ENCODE results near the gene CAMTA1. TPM values are rescaled to one million over a fixed set of nuclear protein-coding genes. Genes with fewer than 3 reads are reported as not detected.

Gene CAMTA1
- total RNA-seq, 1 experiment from 2014 or later, result 60.0 TPM

GRCh38 chr1:7236844-7237515 is 451.7 kb downstream of the CAMTA1 start:
- ChIA-PET POLR2A (no interaction called here), CTCF (no interaction called here)
- Histone ChIP-seq H3K4me3 (ENCODE audit: low read depth, low read length) (no peak overlapping the region), H3K36me3 (ENCODE audit: control insufficient read depth, insufficient read depth, low read length) (no peaks in the 10 kb centered on the region), H3K27me3 (replicated peaks; ENCODE audit: control insufficient read depth, insufficient read depth, low read length) (no peaks in the 10 kb centered on the region), H3K4me1 (no peaks in the 10 kb centered on the region), H3K9me3 (no peaks in the 10 kb centered on the region)
- no peak for TF ChIP-seq CTCF (IDR thresholded peaks at IDR 0.05; ENCODE audit: insufficient read depth in 1 of 2, low read depth in 1 of 2, low read length in 1 of 2, severe bottlenecking in 1 of 2, unreplicated experiment in 1 of 2)
- H3K9me3 Mint-ChIP-seq (ENCODE audit: unreplicated experiment), result no peaks in the 10 kb centered on the region
- no peak for DNase-seq
- H3K27ac Mint-ChIP-seq (ENCODE audit: unreplicated experiment), result no peak overlapping the region
- intact Hi-C loops (cut with micrococcal nuclease; ENCODE audit: unreplicated experiment), result no loop called here
- H3K4me1 Mint-ChIP-seq (ENCODE audit: low read depth, unreplicated experiment), result no peaks in the 10 kb centered on the region
- H3K27me3 Mint-ChIP-seq (ENCODE audit: insufficient read depth, unreplicated experiment), result peaks cover 12% of the 10 kb centered on the region
- H3K4me3 Mint-ChIP-seq (ENCODE audit: unreplicated experiment), result no peak overlapping the region
- no TSS peak for BruUV-seq (replicated peaks)
- H3K36me3 Mint-ChIP-seq (ENCODE audit: insufficient read depth, unreplicated experiment), result no peaks in the 10 kb centered on the region

GRCh38 chr1:7247158-7247557 is 461.9 kb downstream of the CAMTA1 start:
- H3K9me3 Mint-ChIP-seq (ENCODE audit: unreplicated experiment), result no peaks in the 10 kb centered on the region
- POLR2A ChIA-PET, result no interaction called here
- H3K27ac Mint-ChIP-seq (ENCODE audit: unreplicated experiment), result no peak overlapping the region
- CTCF ChIA-PET, result no interaction called here
- no peaks in the 10 kb centered on the region for H3K36me3 Mint-ChIP-seq (ENCODE audit: insufficient read depth, unreplicated experiment)
- no peaks in the 10 kb centered on the region for H3K4me1 Mint-ChIP-seq (ENCODE audit: low read depth, unreplicated experiment)
- peaks cover 5% of the 10 kb centered on the region for H3K27me3 Mint-ChIP-seq (ENCODE audit: insufficient read depth, unreplicated experiment)
- H3K4me3 ChIP-seq (ENCODE audit: low read depth, low read length), result no peak overlapping the region
- TF ChIP-seq CTCF (IDR thresholded peaks at IDR 0.05; ENCODE audit: insufficient read depth in 1 of 2, low read depth in 1 of 2, low read length in 1 of 2, severe bottlenecking in 1 of 2, unreplicated experiment in 1 of 2), result no peak
- H3K4me3 Mint-ChIP-seq (ENCODE audit: unreplicated experiment), result no peak overlapping the region
- DNase-seq, result no peak
- no peaks in the 10 kb centered on the region for H3K36me3 ChIP-seq (ENCODE audit: control insufficient read depth, insufficient read depth, low read length)
- no TSS peak for BruUV-seq (replicated peaks)
- no peaks in the 10 kb centered on the region; the same call in 1 of the 2 replicates for H3K27me3 ChIP-seq (replicated peaks; ENCODE audit: control insufficient read depth, insufficient read depth, low read length)
- intact Hi-C loops (cut with micrococcal nuclease; ENCODE audit: unreplicated experiment), result no loop called here
- no peaks in the 10 kb centered on the region for H3K9me3 ChIP-seq
- no peaks in the 10 kb centered on the region for H3K4me1 ChIP-seq

GRCh38 chr1:7247791-7248548 is 462.7 kb downstream of the CAMTA1 start:
- no TSS peak for BruUV-seq (replicated peaks)
- ChIA-PET CTCF (no interaction called here), POLR2A (no interaction called here)
- Histone ChIP-seq H3K4me3 (ENCODE audit: low read depth, low read length) (no peak overlapping the region), H3K36me3 (ENCODE audit: control insufficient read depth, insufficient read depth, low read length) (no peaks in the 10 kb centered on the region), H3K27me3 (replicated peaks; ENCODE audit: control insufficient read depth, insufficient read depth, low read length) (no peaks in the 10 kb centered on the region; the same call in 1 of the 2 replicates), H3K4me1 (no peaks in the 10 kb centered on the region), H3K9me3 (no peaks in the 10 kb centered on the region)
- Mint-ChIP-seq H3K27me3 (ENCODE audit: insufficient read depth, unreplicated experiment) (peaks cover 8% of the 10 kb centered on the region), H3K4me3 (ENCODE audit: unreplicated experiment) (no peak overlapping the region), H3K27ac (ENCODE audit: unreplicated experiment) (no peak overlapping the region), H3K36me3 (ENCODE audit: insufficient read depth, unreplicated experiment) (no peaks in the 10 kb centered on the region), H3K4me1 (ENCODE audit: low read depth, unreplicated experiment) (no peaks in the 10 kb centered on the region), H3K9me3 (ENCODE audit: unreplicated experiment) (no peaks in the 10 kb centered on the region)
- DNase-seq, result no peak
- TF ChIP-seq CTCF (IDR thresholded peaks at IDR 0.05; ENCODE audit: insufficient read depth in 1 of 2, low read depth in 1 of 2, low read length in 1 of 2, severe bottlenecking in 1 of 2, unreplicated experiment in 1 of 2), result no peak
- intact Hi-C loops (cut with micrococcal nuclease; ENCODE audit: unreplicated experiment), result no loop called here
